H9 (cell line): Measurements from ENCODE around the gene C20orf96. TPM values are rescaled to one million over a fixed set of nuclear protein-coding genes. Genes with fewer than 3 reads are reported as not detected.

Experiments used
- DNase-seq: peaks from one replicate; pipeline ENCODE4 v3.0.0-alpha.2; 2017
- H2AFZ ChIP-seq: one replicate; pipeline ENCODE4 v1.6.1; 2013; ENCODE audit warnings: mild to moderate bottlenecking, low read length, control low read depth, moderate library complexity
- H2AK5ac ChIP-seq: 2 replicates; pipeline ENCODE4 v1.6.1; 2013; ENCODE audit warnings: low read length, control low read depth, mixed read lengths; ENCODE audit not compliant: insufficient read length
- H2BK120ac ChIP-seq: one replicate; pipeline ENCODE4 v1.6.1; 2013; ENCODE audit warnings: low read depth, mild to moderate bottlenecking, low read length, control low read depth, inconsistent platforms; ENCODE audit not compliant: poor library complexity, severe bottlenecking
- H2BK12ac ChIP-seq: 2 replicates; pipeline ENCODE4 v1.6.1; 2013; ENCODE audit warnings: low read length, control low read depth, mixed read lengths, low read depth; ENCODE audit not compliant: insufficient read length
- H2BK15ac ChIP-seq: 2 replicates; pipeline ENCODE4 v1.6.1; 2013; ENCODE audit warnings: low read depth, low read length, control low read depth
- H2BK20ac ChIP-seq: one replicate; pipeline ENCODE4 v1.6.1; 2013; ENCODE audit warnings: low read depth, mild to moderate bottlenecking, low read length, control low read depth, inconsistent platforms; ENCODE audit not compliant: poor library complexity, severe bottlenecking
- H2BK5ac ChIP-seq: 2 replicates; pipeline ENCODE4 v1.6.1; 2013; ENCODE audit warnings: low read length, control low read depth, mixed read lengths; ENCODE audit not compliant: insufficient read length
- H3K14ac ChIP-seq: 2 replicates; pipeline ENCODE4 v1.6.1; 2013; ENCODE audit warnings: low read length, control low read depth; ENCODE audit not compliant: insufficient read depth
- H3K18ac ChIP-seq: 2 replicates; pipeline ENCODE4 v1.6.1; 2013; ENCODE audit warnings: low read depth, mild to moderate bottlenecking, mixed read lengths, low read length, control low read depth; ENCODE audit not compliant: insufficient read length
- H3K23ac ChIP-seq: 2 replicates; pipeline ENCODE4 v1.6.1; 2013; ENCODE audit warnings: low read length, control low read depth, mixed read lengths, low read depth; ENCODE audit not compliant: insufficient read length
- H3K23me2 ChIP-seq: 2 replicates; pipeline ENCODE4 v1.6.1; 2013; ENCODE audit warnings: low read depth, mild to moderate bottlenecking, mixed read lengths, low read length, control low read depth; ENCODE audit not compliant: insufficient read length, poor library complexity, severe bottlenecking
- H3K27ac ChIP-seq: 2 replicates; pipeline ENCODE4 v1.5.1; 2013; ENCODE audit warnings: low read length, control low read depth, mixed read lengths, low read depth; ENCODE audit not compliant: insufficient read length
- H3K27me3 ChIP-seq: 2 replicates; pipeline ENCODE4 v1.6.1; 2013; ENCODE audit warnings: low read length, control low read depth, inconsistent platforms; ENCODE audit not compliant: insufficient read depth
- H3K4ac ChIP-seq: 2 replicates; pipeline ENCODE4 v1.6.1; 2013; ENCODE audit warnings: low read depth, mild to moderate bottlenecking, control low read depth, inconsistent platforms, low read length, moderate library complexity
- H3K4me1 ChIP-seq: 2 replicates; pipeline ENCODE4 v1.6.1; 2013; ENCODE audit warnings: low read length, control low read depth, inconsistent platforms; ENCODE audit not compliant: insufficient read depth
- H3K4me2 ChIP-seq: 2 replicates; pipeline ENCODE4 v1.6.1; 2013; ENCODE audit warnings: low read length, control low read depth, mixed read lengths; ENCODE audit not compliant: insufficient read length, insufficient read depth
- H3K56ac ChIP-seq: 2 replicates; pipeline ENCODE4 v1.6.1; 2013; ENCODE audit warnings: low read depth, mild to moderate bottlenecking, mixed read lengths, low read length, control low read depth; ENCODE audit not compliant: insufficient read length
- H3K79me1 ChIP-seq: 2 replicates; pipeline ENCODE4 v1.6.1; 2013; ENCODE audit warnings: low read depth, mild to moderate bottlenecking, moderate library complexity, low read length, control low read depth, inconsistent platforms; ENCODE audit not compliant: insufficient read depth, poor library complexity, severe bottlenecking
- H3K79me2 ChIP-seq: 2 replicates; pipeline ENCODE4 v1.6.1; 2013; ENCODE audit warnings: low read length, control low read depth, inconsistent platforms; ENCODE audit not compliant: insufficient read depth
- H3K9ac ChIP-seq: 2 replicates; pipeline ENCODE4 v1.6.1; 2013; ENCODE audit warnings: low read length, control low read depth, mixed read lengths; ENCODE audit not compliant: insufficient read length; ENCODE audit errors: extremely low read depth
- H3K9me3 ChIP-seq: one replicate; pipeline ENCODE4 v1.6.1; 2013; ENCODE audit warnings: low read depth, low read length, inconsistent platforms; ENCODE audit not compliant: control insufficient read depth
- H3T11ph ChIP-seq: one replicate; pipeline ENCODE4 v1.6.1; 2013; ENCODE audit warnings: mild to moderate bottlenecking, low read length, control low read depth, inconsistent platforms
- H4K20me1 ChIP-seq: one replicate; pipeline ENCODE4 v1.6.1; 2013; ENCODE audit not compliant: control insufficient read depth, insufficient read length, insufficient read depth
- H4K5ac ChIP-seq: 2 replicates; pipeline ENCODE4 v1.6.1; 2013; ENCODE audit warnings: low read depth, mild to moderate bottlenecking, mixed read lengths, low read length, control low read depth; ENCODE audit not compliant: insufficient read length
- H4K8ac ChIP-seq: replicated peaks from 2 replicates; pipeline ENCODE4 v1.6.1; 2013; ENCODE audit warnings: low read length, control low read depth, mixed read lengths, low read depth; ENCODE audit not compliant: insufficient read length
- H4K91ac ChIP-seq: 2 replicates; pipeline ENCODE4 v1.6.1; 2013; ENCODE audit warnings: low read depth, mild to moderate bottlenecking, moderate library complexity, mixed read lengths, low read length, control low read depth; ENCODE audit not compliant: insufficient read length
- H3K27ac Mint-ChIP-seq, 3 experiments: 2 replicates in 2 of 3; 3 replicates in 1 of 3; pipeline ENCODE4 v1.8.0; 2020 to 2021; ENCODE audit warnings: mixed read lengths in 3 of 3, mild to moderate bottlenecking in 1 of 3, moderate library complexity in 1 of 3
- H3K27me3 Mint-ChIP-seq: 2 replicates; pipeline ENCODE4 v1.8.0; 2021; ENCODE audit warnings: low read depth, mild to moderate bottlenecking, moderate library complexity, mixed read lengths
- H3K36me3 Mint-ChIP-seq, 3 experiments: 2 replicates in 2 of 3; 3 replicates in 1 of 3; pipeline ENCODE4 v1.8.0; 2020 to 2021; ENCODE audit warnings: low read depth in 3 of 3, mixed read lengths in 3 of 3; ENCODE audit not compliant: insufficient read depth in 1 of 3
- H3K4me1 Mint-ChIP-seq, 2 experiments: 2 replicates each; pipeline ENCODE4 v1.8.0; 2020; ENCODE audit warnings: mixed read lengths in 2 of 2
- H3K4me3 Mint-ChIP-seq, 2 experiments: 2 replicates in 1 of 2; 3 replicates in 1 of 2; pipeline ENCODE4 v1.8.0; 2020 to 2021; ENCODE audit warnings: mild to moderate bottlenecking in 2 of 2, mixed read lengths in 2 of 2, moderate library complexity in 1 of 2
- H3K9me3 Mint-ChIP-seq, 2 experiments: 2 replicates in 1 of 2; 3 replicates in 1 of 2; pipeline ENCODE4 v1.8.0; 2020; ENCODE audit warnings: mild to moderate bottlenecking in 2 of 2, mixed read lengths in 2 of 2, moderate library complexity in 1 of 2
- CTCF ChIP-seq: fragments of 200-600 bp; sonication (generic); conservative IDR thresholded peaks from 3 replicates; pipeline ENCODE4 v1.8.0; 2021; ENCODE audit warnings: antibody characterized with exemption, mild to moderate bottlenecking
- total RNA-seq: library from RNA; stranded (reverse); gene quantifications from 2 replicates; pipeline ENCODE4 v1.2.1, GENCODE V29; 2021

C20orf96 gene
- total RNA-seq, 1 experiment from 2014 or later = 14.5 TPM

DNA sequence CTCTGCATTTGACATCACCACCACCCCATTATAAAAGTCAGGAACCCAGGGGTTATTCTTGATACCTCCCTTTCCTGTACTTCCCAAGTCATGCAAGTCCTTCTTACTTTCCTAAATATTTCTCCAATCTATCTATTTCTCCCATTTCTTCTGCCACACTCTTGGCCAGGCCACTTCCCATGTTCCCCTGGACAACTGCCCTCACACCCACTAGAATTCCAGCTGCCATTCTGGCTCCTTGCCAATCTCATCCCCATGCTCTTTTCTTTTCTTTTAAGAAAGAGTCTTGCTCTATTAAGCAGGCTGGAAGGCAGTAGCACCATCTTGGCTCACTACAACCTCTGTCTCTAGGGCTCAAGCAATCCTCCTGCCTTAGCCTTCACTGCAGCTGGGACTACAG lies 17.8 kb downstream of the C20orf96 start:
- TF ChIP-seq CTCF = no peak
- H2AK5ac ChIP-seq = no peak overlapping the region

More for the DNA sequence above, 17.8 kb downstream of the C20orf96 start:
- Histone ChIP-seq H3K56ac (no peak overlapping the region), H2BK20ac (no peak overlapping the region), H3K79me2 (no peaks in the 10 kb centered on the region), H3K18ac (no peak overlapping the region), H4K20me1 (no peaks in the 10 kb centered on the region), H3K4ac (no peak overlapping the region), H3K27ac (no peak overlapping the region), H3K79me1 (no peaks in the 10 kb centered on the region), H3K4me2 (no peak overlapping the region), H4K8ac (no peak overlapping the region), H2AFZ (no peak overlapping the region), H3K23ac (no peak overlapping the region), H4K5ac (no peak overlapping the region), H3K9ac (no peak overlapping the region), H2BK12ac (no peak overlapping the region), H3K4me1 (0 out of 2 replicates have a peak, but pooled peaks cover under 1% of the 10 kb centered on the region), H3K23me2 (no peaks in the 10 kb centered on the region), H3K9me3 (no peaks in the 10 kb centered on the region), H3K14ac (no peak overlapping the region), H3T11ph (no peak overlapping the region), H2BK120ac (no peak overlapping the region), H3K27me3 (no peaks in the 10 kb centered on the region), H4K91ac (no peak overlapping the region), H2BK15ac (no peak overlapping the region), H2BK5ac (no peak overlapping the region)
- Mint-ChIP-seq H3K36me3 (peaks cover 19 to 31% (median 20%) of the 10 kb centered on the region in 3 experiments; a peak in 6 of 7 replicates), H3K4me3 (no peak overlapping the region; a peak in 1 of 5 replicates), H3K27ac (no peak overlapping the region), H3K27me3 (peaks cover 15% of the 10 kb centered on the region), H3K4me1 (peaks cover 0 to 1% of the 10 kb centered on the region in 2 experiments; a peak in 1 of 4 replicates), H3K9me3 (no peaks in the 10 kb centered on the region)
- DNase-seq = no peak
